PC-9 (cell line): ENCODE measurements around the gene CROCC. TPM values are rescaled to one million over a fixed set of nuclear protein-coding genes. Genes with fewer than 3 reads are reported as not detected.
A peak's percentile ranks its signal among the peaks of the same experiment; 100 is the strongest.

ENCODE experiments used
- BruUV-seq: library from RNA; stranded (reverse); fragments of 400-500 nt; replicated peaks from 2 replicates; lab custom pipeline; 2021; lab: Mats Ljungman, UMichigan
- CTCF ChIA-PET: fragments of 300-600 bp; sonication (Branson Sonifier 250); formaldehyde crosslinking; loops from one replicate; lab custom pipeline; 2022; ENCODE audit warnings: antibody characterized with exemption; lab: Charles Lee
- POLR2A ChIA-PET: fragments of 300-600 bp; sonication (Branson Sonifier 250); formaldehyde crosslinking; loops from one replicate; lab custom pipeline; 2022; ENCODE audit warnings: antibody characterized with exemption; ENCODE audit not compliant: unreplicated experiment; lab: Charles Lee
- DNase-seq, 2 experiments: peaks; one replicate each; pipeline versions ENCODE4 v3.0.0 to v3.0.0-alpha.2; 2015 to 2022; ENCODE audit warnings: mixed read lengths in 1 of 2
- H2AFZ ChIP-seq: fragments of 200-600 bp; sonication (generic); 2 replicates; pipeline ENCODE4 v1.8.1; 2017; ENCODE audit warnings: antibody characterized with exemption
- H3F3A ChIP-seq: fragments of 200-600 bp; sonication (generic); 2 replicates; pipeline ENCODE4 v1.8.1; 2017; ENCODE audit warnings: antibody characterized with exemption, mild to moderate bottlenecking, low read depth; ENCODE audit not compliant: insufficient read depth
- H3K27ac ChIP-seq: fragments of 200-600 bp; sonication (generic); 2 replicates; pipeline ENCODE4 v1.6.1; 2016; ENCODE audit warnings: mixed run types
- H3K27me3 ChIP-seq: fragments of 200-600 bp; sonication (generic); 2 replicates; pipeline ENCODE4 v1.6.1; 2016; ENCODE audit warnings: low read depth, mixed run types; ENCODE audit not compliant: insufficient read depth
- H3K36me3 ChIP-seq: fragments of 200-600 bp; sonication (generic); 2 replicates; pipeline ENCODE4 v1.6.1; 2016; ENCODE audit warnings: low read depth, mixed run types
- H3K4me1 ChIP-seq: fragments of 200-600 bp; sonication (generic); replicated peaks from 2 replicates; pipeline ENCODE4 v1.6.1; 2016; ENCODE audit warnings: mixed run types; ENCODE audit not compliant: insufficient read depth
- H3K4me2 ChIP-seq: fragments of 200-600 bp; sonication (generic); 2 replicates; pipeline ENCODE4 v1.6.1; 2017; ENCODE audit warnings: mixed run types
- H3K4me3 ChIP-seq: fragments of 200-600 bp; sonication (generic); 2 replicates; pipeline ENCODE4 v1.6.1; 2016; ENCODE audit warnings: mixed run types
- H3K79me2 ChIP-seq: fragments of 200-600 bp; sonication (generic); 2 replicates; pipeline ENCODE4 v1.6.1; 2017; ENCODE audit warnings: low read depth, mixed run types
- H3K9me2 ChIP-seq: fragments of 200-600 bp; sonication (generic); 2 replicates; pipeline ENCODE4 v1.8.1; 2017; ENCODE audit warnings: mild to moderate bottlenecking; ENCODE audit not compliant: insufficient read depth
- H3K9me3 ChIP-seq: fragments of 200-600 bp; sonication (generic); 2 replicates; pipeline ENCODE4 v1.8.1; 2016; ENCODE audit warnings: low read depth; ENCODE audit not compliant: insufficient read depth
- H4K20me1 ChIP-seq: fragments of 200-600 bp; sonication (generic); 2 replicates; pipeline ENCODE4 v1.8.1; 2017; ENCODE audit not compliant: insufficient read depth
- EZH2 ChIP-seq: fragments of 200-600 bp; sonication (generic); IDR thresholded peaks from 2 replicates; pipeline ENCODE4 v1.8.0; 2017; ENCODE audit warnings: antibody characterized with exemption, low read depth
- intact Hi-C: fragments of 100-400 bp; cut with micrococcal nuclease; formaldehyde crosslinking; loops from one replicate; pipeline ENCODE4 v1.10.0; 2022; ENCODE audit not compliant: unreplicated experiment
- total RNA-seq: library from RNA; stranded (reverse); gene quantifications from 2 replicates; pipeline ENCODE4 v1.2.3, GENCODE V29; 2021
- TF ChIP-seq, protein P1 (sequence below): fragments of 200-600 bp; sonication (generic); conservative IDR thresholded peaks from 2 replicates; pipeline ENCODE4 v1.6.1; 2017; ENCODE audit warnings: mixed run types, antibody characterized with exemption, mild to moderate bottlenecking, moderate library complexity

Gene CROCC
- total RNA-seq, 1 experiment from 2014 or later: 18.9 TPM

DNA sequence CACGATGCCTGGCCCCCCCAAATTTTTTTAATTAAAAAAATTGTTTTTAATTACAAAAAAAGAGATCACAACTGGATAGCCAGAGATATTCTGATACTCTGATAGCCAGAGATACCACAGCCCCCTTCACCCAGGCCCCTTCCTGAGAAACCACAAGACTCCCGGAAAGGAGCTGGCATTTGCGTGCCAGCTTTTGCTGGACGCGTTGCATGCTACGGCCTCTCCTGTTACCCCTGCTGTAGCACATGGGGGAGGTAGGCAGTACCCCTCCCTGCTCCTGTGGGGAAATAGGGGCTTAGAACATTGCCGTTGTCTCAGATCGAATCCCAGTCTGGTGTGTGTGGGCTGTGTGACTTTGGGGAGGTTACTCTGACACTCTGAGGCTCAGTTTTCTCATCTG is 36.0 kb downstream of the CROCC start:
- ChIA-PET POLR2A (no interaction called here), CTCF (interaction anchor here (0.6 kb wide), 1 partner anchor 167 kb away, joined by 7 read pairs; no protein-coding TSS in a partner anchor)
- BruUV-seq: no TSS peak
- TF ChIP-seq EZH2: no peak
- TF ChIP-seq, protein P1, sequence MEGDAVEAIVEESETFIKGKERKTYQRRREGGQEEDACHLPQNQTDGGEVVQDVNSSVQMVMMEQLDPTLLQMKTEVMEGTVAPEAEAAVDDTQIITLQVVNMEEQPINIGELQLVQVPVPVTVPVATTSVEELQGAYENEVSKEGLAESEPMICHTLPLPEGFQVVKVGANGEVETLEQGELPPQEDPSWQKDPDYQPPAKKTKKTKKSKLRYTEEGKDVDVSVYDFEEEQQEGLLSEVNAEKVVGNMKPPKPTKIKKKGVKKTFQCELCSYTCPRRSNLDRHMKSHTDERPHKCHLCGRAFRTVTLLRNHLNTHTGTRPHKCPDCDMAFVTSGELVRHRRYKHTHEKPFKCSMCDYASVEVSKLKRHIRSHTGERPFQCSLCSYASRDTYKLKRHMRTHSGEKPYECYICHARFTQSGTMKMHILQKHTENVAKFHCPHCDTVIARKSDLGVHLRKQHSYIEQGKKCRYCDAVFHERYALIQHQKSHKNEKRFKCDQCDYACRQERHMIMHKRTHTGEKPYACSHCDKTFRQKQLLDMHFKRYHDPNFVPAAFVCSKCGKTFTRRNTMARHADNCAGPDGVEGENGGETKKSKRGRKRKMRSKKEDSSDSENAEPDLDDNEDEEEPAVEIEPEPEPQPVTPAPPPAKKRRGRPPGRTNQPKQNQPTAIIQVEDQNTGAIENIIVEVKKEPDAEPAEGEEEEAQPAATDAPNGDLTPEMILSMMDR: no peak
- Histone ChIP-seq H3K4me2 (no peak overlapping the region), H3K4me1 (no peaks in the 10 kb centered on the region), H3K9me2 (no peaks in the 10 kb centered on the region), H4K20me1 (no peaks in the 10 kb centered on the region), H2AFZ (no peak overlapping the region), H3K36me3 (no peaks in the 10 kb centered on the region), H3K4me3 (no peak overlapping the region), H3K27ac (no peak overlapping the region), H3K27me3 (no peaks in the 10 kb centered on the region), H3K9me3 (no peaks in the 10 kb centered on the region), H3F3A (peaks cover 3% of the 10 kb centered on the region; the same call in 1 of the 2 replicates), H3K79me2 (no peaks in the 10 kb centered on the region)
- intact Hi-C loops: loop anchor here (10.0 kb wide), 1 partner anchor 277 kb away; no protein-coding TSS in a partner anchor
- DNase-seq: no peak

DNA sequence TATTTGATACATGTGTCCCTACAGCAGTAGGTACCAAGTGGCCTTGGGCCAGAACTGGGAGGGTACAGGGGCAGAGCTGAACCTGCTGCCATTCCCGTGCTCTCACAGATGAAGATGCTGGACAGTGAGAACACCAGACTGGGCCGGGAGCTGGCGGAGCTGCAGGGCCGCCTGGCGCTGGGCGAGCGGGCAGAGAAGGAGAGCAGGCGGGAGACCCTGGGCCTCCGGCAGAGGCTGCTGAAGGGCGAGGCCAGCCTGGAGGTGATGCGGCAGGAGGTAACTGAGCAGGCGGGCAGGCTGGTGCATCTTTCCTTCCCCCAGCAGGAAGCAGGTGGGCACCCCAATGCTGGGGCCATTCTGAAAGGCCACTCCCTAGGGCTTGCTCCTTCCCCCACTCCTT is 36.7 kb downstream of the CROCC start:
- Histone ChIP-seq H4K20me1 (no peaks in the 10 kb centered on the region), H3K4me2 (no peak overlapping the region), H3K9me2 (no peaks in the 10 kb centered on the region), H2AFZ (no peak overlapping the region), H3K4me3 (no peak overlapping the region), H3K4me1 (no peaks in the 10 kb centered on the region), H3K27me3 (no peaks in the 10 kb centered on the region), H3K36me3 (no peaks in the 10 kb centered on the region), H3F3A (peaks cover 3% of the 10 kb centered on the region; the same call in 1 of the 2 replicates), H3K79me2 (no peaks in the 10 kb centered on the region), H3K9me3 (no peaks in the 10 kb centered on the region), H3K27ac (no peak overlapping the region)
- TF ChIP-seq, protein P1: no peak
- no peak for TF ChIP-seq EZH2
- ChIA-PET POLR2A (no interaction called here), CTCF (no interaction called here)
- no peak for DNase-seq
- intact Hi-C loops: loop anchor here (10.0 kb wide), 1 partner anchor 276 kb away; no protein-coding TSS in a partner anchor
- no TSS peak for BruUV-seq

DNA sequence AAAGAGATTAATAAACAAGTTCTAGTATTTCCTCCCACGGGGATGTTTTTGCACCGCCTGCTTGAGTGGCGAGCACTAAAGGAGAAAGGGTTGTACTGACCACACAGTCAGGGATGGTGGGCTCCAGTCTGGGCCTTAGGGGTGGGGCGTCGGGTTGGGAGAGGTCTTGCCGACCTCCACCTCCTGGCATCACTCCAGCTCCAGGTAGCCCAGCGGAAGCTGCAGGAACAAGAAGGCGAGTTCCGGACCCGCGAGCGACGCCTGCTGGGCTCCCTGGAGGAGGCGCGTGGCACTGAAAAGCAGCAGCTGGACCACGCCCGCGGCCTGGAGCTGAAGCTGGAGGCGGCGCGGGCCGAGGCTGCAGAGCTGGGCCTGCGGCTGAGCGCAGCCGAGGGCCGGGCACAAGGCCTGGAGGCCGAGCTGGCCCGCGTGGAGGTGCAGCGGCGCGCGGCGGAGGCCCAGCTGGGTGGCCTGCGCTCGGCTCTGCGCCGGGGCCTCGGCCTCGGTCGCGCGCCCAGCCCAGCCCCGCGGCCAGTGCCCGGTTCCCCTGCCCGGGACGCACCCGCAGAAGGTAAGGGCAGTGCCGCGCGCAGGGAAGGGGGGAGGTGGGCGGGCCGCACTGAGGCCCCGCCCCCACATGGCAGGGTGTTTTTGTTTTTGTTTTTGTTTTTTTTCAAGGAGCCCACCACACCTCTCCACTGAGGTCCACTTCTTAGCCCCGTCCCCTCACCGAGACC is 39.0 kb downstream of the CROCC start:
- peak; percentile 63 to 86 for DNase-seq
- intact Hi-C loops: loop anchor here (2.0 kb wide), 1 partner anchor 50 kb away; the partner anchor contains the start of gene ATP13A2
- peak overlapping the region; percentile 66 for H3K4me2 ChIP-seq
- TF ChIP-seq EZH2: no peak
- TF ChIP-seq, protein P1: peak; percentile 61
- H3K9me2 ChIP-seq: no peaks in the 10 kb centered on the region
- no TSS peak for BruUV-seq
- ChIA-PET POLR2A (interaction anchor here (0.6 kb wide), 1 partner anchor 42 kb away, joined by 3 read pairs; no protein-coding TSS in a partner anchor), CTCF (interaction anchor here (0.6 to 1.9 kb wide), 5 partner anchors 9 to 402 kb away, joined by 3 to 12 read pairs (median 5); no protein-coding TSS in a partner anchor)
- H3K9me3 ChIP-seq: no peaks in the 10 kb centered on the region
- no peaks in the 10 kb centered on the region for H4K20me1 ChIP-seq
- no peak overlapping the region for H3K27ac ChIP-seq
- no peaks in the 10 kb centered on the region for H3K79me2 ChIP-seq
- H3K36me3 ChIP-seq: no peaks in the 10 kb centered on the region
- peak overlapping the region; percentile 44; the same call in 1 of the 2 replicates for H3K4me3 ChIP-seq
- H3K27me3 ChIP-seq: no peaks in the 10 kb centered on the region
- no peak overlapping the region for H2AFZ ChIP-seq
- peaks cover 3% of the 10 kb centered on the region; the same call in 1 of the 2 replicates for H3F3A ChIP-seq
- no peaks in the 10 kb centered on the region for H3K4me1 ChIP-seq
